Activated CD8-positive, alpha-beta memory T cell treated with anti-CD3 and anti-CD28 coated beads for 48 hours (primary cell): Measurements from ENCODE around the gene CDC42BPG.
"Not testable (repeated sequence)": the region's sequence is repeated elsewhere in the genome, so short reads cannot be mapped to it uniquely, and the experiment has no call there.

ENCODE experiments used
- DNase-seq, 3 experiments: peaks; one replicate each; pipeline ENCODE4 v3.0.0-alpha.2; 2020; ENCODE audit warnings: low read depth in 2 of 3, low spot score in 2 of 3

CDC42BPG gene

DNA sequence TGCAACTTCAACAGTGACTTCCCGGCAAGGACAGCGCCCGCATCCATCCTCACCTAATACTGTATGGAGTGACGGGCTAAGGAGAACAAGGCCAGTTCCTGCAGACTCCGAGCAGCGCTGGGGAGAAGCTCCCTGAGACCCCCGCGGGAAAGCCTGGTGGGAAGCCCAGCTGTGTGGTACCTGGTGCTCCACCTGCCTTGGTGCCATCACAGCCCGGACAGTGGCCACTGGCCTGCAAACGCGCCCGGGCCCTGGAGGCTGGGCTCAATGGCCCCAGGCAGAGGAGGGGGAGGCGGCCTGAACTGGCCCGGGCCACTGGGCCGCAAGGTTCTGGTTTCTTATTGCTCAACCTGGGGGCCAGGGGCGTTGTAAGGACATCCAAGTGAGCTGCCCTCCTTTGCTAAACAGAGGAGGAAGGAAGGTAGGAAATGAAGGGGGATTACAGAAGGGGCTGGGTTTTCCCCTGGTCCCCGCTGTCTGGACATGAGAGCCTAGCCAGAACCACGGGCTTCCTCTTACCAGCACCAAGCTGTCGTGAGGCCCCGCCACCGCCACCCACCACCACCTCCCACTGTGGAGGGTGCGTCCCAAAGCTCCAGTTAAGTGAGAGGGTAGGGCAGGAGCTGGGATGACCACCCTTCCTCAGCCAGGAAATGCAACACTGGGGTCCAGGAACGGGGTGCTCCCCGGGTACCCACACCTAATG is 8.5 kb upstream of the CDC42BPG start:
- no peak for DNase-seq

DNA sequence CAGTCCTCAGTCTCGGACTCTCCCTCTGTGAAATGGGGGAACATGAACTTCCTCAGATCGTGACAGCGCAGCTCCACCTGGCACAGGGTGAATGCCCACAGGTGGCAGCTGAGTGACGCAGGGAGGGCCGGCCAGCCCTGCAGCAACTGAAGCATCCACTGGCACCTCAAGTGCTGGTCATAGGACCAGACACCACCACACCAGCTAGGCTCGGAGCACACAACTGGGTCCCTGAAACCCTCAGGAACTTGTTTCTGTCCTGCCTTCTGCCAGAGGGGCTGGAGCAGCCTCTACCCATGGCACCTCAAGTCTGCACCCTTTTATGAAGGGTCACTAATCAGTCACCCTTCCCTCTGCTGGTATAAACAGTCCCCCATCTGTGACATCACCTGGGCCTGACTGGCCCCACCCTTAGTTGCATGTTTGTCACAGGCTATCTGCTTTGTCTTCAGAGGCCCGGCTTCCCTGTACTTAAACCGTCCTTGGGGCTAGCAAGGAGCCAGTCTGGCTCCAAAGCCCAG is 7.4 kb upstream of the CDC42BPG start:
- no peak for DNase-seq

DNA sequence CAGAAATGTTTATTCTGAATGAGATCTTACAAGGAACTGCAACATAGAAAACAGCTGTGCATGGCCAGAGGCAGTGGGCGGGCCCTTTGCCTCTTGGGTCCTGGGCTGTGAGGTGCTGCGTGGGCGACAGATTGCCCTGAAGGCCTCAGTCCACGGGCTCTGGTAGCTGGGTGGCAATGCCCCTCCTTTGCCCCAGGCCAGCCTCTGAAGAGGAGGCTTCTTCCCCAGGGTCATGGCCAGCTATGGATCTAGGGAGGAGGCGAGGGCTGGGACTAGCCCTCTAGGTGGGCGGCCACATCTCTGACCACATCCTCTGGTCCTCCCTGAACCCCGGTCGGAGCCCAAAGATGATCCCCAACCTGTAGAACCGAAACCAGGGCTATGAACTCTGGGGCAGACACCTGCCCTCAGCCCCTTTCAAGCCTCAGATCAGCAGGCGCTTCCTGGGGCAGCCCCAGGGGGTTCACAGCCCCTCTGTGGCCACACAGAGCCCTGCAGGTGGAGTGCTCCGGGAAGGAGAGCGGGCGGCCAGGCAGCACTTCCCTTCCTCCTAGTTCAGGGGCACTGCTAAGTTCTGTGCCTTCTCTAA is 6.6 kb upstream of the CDC42BPG start:
- peak in 1 of 3 experiments; percentile 57 for DNase-seq

- no peak for DNase-seq
Measured at GRCh38 chr11:64849598-64850356, 5.3 kb upstream of the CDC42BPG start.

DNA sequence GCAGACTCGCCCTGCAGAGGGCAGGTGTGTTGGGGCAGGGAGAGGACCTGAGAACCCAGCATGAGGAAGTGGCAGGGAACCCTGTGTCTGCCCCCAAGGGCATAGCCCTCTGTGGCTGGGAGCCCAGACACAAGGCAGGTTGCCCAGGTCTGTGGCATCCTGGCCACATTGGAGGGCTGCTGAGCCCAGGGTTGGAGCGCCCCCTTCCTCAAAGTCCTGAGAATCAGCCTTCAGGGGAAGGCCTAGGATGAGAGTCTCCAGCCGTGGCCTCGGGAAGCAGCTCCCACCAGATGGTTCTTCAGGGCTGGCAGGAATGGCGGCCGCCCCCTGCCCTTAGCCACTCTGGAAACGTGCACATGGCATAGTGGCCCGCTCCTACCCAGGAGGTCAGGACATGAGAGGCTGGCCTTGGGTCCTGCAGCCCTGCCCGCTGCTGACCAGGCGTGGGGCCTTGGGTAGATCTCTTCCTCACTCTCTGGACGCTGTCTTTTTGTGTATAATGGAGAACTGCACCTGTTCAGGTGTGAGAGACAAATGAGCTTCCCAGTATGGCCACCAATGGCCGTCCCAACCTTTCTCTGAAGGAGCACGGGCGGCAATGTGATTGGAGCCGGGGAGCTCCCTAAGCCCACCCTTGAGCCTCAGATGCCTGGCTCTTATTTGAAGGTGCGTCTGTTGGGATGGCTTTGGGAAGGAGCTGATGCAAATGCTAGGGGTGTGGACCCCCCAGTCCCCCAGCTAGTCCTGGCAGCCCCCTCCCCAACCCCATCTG is 4.6 kb upstream of the CDC42BPG start:
- no peak for DNase-seq

GRCh38 chr11:64848214-64848825 is 3.9 kb upstream of the CDC42BPG start:
- no peak for DNase-seq

DNA sequence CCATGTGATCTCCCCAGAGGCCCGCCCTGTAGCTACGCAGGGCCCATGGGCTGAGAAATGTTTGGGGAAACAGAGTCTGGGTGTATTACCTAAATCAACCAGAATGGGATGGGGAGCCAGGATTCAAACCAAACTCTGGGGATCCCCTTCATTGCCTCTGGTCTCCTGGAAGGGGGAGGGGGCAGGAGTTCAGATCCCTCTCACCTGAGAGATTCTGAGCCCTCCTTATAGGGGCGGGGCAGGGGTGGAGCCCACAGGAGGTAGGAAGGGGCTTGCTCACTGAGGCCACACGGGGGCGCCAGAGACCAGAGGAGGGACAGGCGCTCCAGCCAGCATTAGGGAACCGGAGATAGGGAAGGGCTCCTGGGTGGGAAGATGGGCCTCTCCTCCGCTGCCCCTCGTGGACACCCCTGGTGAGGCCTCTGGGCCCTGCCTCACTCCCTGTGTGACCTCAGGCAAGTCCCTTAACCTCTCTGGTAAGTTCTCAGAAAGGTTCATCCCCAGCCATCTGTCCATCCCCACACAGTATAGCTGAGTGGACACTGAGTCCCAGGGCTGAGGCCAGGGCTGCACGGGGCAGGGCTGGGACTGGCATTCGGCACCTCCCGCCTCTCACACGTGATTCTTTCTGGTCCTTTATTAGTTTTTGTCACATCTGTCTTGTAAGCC is 2.7 kb upstream of the CDC42BPG start:
- DNase-seq, result peak in 2 of 3 experiments; percentile 95 to 97

- not testable (repeated sequence) for DNase-seq
Measured at GRCh38 chr11:64845776-64846129, 1.3 kb upstream of the CDC42BPG start.

DNA sequence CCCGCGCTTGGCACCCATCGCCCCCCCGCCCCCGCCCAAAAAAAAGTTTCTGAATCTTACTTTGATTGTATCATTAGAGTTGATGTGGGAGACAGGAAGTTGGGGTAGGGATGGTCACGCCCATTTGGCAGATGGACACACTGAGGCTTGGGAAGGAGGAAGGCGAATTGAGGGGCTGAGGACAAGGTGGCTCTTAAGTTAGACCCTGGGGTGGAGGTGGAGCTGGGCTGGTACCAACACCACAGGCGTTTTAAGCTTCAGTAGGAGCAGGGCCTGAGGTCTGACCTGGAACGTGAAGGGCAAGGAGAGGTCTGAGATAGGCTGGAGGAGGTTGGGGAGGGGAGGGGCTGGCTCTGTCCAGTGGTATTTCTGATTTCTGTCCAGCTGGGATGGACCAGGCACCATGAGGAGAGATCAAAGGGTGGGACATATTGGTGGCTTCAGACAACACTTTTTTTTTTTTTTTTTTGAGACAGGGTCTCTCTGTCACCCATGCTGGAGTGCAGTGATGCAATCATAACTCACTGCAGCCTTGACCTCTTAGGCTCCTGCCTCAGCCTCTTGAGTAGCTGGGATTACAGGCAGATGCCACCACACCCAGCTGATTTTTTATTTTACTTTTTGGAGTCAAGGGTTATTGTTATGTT is 799 bp upstream of the CDC42BPG start:
- no peak for DNase-seq

- DNase-seq, result no peak
Measured at GRCh38 chr11:64843686-64844329, 645 bp downstream of the CDC42BPG start.

DNA sequence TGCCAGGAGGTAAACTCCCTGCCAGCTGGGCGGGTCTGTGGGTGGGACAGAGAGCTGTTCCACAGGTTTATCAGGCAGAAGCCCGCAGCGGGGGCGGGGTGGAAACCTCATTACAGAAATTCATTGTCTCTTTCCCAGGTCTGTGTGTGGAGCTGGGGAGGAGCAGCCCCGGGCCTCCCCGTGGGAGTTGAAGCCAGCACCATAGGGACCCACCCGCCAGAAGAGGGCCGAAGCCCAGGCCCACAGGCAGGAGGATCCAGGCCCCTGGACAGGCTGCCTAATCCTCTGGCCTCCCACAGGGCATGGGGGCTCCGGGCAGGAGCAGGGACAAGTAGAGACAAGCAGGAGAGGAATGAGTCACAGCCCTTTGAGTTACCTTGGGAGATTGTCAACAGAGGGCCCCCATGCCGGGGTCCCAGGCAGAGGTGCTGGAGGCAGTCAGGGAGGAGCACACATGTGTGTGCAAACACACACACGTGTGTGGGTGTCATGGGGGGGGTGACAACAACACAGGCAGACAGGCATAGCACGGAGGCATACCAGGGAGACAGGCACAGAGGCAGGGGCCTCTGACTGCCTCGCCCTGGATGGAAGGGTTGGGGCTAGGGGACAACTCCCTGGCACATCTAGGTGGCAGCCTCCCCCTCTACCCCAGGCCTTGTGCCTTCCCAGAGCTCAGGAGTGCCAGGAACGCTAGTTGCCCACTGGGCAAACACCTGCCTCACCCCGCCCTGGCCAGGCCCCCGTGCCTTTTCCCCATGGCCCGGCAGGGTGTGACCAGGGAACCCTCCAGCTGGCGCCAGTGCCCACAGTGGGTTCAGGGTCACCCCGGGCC is 1.4 kb downstream of the CDC42BPG start:
- no peak for DNase-seq

DNA sequence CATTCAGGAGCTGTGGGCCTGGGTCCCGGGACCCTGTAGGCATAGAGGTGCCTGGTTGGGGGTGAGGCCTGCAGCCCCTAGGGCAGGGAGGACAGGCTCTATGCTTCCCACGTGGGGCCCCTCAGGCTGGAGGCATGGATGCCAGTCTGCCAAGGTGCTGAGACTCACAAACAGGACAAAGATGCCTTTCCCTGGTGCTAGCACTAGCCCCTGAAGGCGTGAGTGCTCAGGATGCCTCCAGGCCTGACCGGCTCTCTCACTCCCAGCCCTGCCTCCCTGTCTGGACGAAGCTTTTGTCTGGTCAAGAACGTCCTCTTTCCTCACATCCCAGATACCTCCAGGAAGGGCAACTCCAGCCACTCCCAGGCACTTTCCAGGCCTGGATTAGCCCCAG is 2.1 kb downstream of the CDC42BPG start:
- no peak for DNase-seq

DNA sequence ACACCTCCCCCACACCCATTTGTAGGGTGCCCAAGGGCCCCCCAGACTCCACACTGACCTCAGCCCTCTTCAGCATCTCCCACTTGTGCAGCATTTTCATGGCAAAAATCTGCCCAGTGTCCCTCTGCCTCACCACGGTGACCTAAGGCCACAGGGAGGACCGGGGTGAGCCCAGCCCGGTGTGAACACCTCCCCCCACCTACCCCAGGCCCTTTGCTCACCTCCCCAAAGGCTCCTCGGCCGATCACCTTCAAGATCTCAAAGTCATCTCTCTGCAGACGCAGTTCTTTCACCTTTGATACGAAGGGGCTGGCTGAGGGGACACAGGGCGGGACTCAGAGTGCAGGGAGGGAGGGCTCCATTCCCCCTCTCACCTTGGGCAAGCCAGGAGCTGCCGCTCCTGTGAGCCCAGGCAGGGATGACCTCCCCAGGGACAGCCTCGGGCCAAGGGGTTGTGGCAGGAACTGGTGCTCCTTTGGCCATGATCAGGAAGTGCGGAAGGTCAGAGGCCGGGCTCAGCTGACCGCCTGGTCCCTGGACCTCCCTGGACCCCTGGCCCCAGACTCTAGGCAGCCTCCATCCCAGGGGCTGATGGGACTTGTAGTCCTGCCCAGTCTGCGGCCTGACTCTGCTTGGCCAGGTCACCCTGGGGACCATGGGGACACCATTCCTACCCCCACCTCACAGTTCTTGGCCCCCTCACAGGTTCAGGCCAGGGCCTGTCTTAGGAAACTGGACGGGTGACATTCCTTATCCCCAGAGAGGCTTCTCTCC is 2.7 kb downstream of the CDC42BPG start:
- no peak for DNase-seq

DNA sequence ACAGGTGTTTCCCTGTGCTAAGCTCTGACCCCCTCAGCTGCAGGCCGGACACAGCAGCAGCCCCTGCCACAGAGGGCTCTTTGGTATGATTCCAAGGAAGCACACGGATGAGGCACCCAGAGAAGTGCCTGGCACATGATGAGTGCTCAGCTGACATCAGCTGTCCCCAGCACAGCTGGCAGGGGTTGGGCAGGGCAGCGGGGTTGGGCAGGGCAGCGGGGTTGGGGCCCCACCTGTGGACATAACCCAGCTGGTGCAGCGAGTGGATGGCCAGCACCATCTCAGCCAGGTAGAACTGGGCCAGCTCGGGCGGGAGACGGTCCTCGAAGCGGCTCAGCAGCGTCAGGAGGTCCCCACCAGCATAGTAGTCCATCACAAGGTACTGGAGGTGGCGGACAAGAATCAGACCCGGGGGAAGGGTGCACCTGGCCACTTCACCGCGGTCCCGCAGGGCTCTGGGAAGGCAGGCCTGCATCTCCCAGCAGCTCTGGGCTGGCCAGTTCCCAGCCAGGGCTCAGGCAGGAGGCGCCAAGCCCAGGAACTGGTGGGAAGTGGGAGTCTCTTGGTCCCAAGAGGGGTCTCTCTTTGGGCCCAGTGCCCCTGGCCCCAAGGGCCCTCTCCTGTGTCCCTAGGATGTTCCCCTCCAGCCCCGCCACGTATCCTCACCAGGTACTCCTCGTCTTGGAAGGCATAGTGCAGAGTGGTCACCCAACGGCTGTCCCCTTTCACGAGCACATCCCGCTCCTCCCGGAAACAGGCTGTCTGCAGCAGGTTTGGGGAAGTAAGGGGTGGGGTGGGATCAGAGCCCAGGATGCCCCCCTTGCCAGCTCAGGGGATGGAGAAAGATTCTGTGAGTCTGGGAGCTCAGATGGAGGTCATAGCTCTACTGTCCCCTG is 4.3 kb downstream of the CDC42BPG start:
- no peak for DNase-seq

GRCh38 chr11:64839335-64839734 is 5.1 kb downstream of the CDC42BPG start:
- DNase-seq, result no peak

- no peak for DNase-seq
Measured at GRCh38 chr11:64838600-64839334, 5.7 kb downstream of the CDC42BPG start.
